Measurements from ENCODE around the gene RRM2. TPM values are rescaled to one million over a fixed set of nuclear protein-coding genes. Genes with fewer than 3 reads are reported as not detected.

RRM2 gene
- total and polyA plus RNA-seq, 2 experiments from 2014 or later, result 15.2 to 49.7 TPM

DNA sequence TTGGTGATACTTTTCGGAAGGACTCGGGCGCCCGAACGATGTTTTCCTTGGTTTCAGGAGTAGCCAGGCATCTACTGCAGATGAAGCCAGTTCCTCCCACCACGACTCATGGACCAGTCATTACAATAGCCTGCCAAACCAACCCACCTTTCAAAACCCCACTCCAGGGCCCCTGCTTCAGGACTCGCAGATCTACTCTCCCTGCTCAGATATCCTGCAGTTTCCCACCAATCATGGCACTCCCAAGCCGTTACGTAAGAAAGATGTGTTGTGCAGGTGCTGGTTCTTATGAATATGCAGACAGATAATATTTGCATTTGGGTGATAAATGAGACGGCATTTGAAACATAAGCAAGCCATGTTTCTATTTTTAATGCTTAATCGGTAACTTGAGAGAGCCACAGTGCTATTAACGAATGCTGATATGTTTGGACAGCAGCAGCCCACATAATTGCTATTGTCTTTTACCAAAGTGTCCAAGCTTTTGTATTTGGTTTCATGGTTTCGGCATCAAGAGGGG lies 38.8 kb upstream of the RRM2 start:
- no peak overlapping the region for H3K4me2 ChIP-seq
- 71% methylated on average over 13 of the region's 13 CpGs for WGBS (ENCODE audit: low lambda C conversion rate, missing lambda C conversion rate)
- no peaks in the 10 kb centered on the region for H4K20me1 ChIP-seq (ENCODE audit: insufficient read depth, poor library complexity, severe bottlenecking)
- DNase-seq (ENCODE audit: low spot score), result peak; percentile 3
- no peaks in the 10 kb centered on the region for H3K9me2 ChIP-seq (replicated peaks; ENCODE audit: insufficient read depth)
- H3K36me3 ChIP-seq (replicated peaks; ENCODE audit: insufficient read depth, low read depth), result no peaks in the 10 kb centered on the region
- no peaks in the 10 kb centered on the region for H3K9me3 ChIP-seq (ENCODE audit: low read depth)
- no peak overlapping the region for H3K27ac ChIP-seq
- peaks cover 10% of the 10 kb centered on the region for H3K4me1 ChIP-seq (ENCODE audit: insufficient read depth)
- H2AFZ ChIP-seq, result no peak overlapping the region
- H3K27me3 ChIP-seq, result peaks cover 42% of the 10 kb centered on the region
- H3K4me3 ChIP-seq, result no peak overlapping the region
- no peak for TF ChIP-seq EZH2phosphoT487 (IDR thresholded peaks at IDR 0.05; ENCODE audit: low read depth, severe bottlenecking, unreplicated experiment)
- TF ChIP-seq, protein P1, sequence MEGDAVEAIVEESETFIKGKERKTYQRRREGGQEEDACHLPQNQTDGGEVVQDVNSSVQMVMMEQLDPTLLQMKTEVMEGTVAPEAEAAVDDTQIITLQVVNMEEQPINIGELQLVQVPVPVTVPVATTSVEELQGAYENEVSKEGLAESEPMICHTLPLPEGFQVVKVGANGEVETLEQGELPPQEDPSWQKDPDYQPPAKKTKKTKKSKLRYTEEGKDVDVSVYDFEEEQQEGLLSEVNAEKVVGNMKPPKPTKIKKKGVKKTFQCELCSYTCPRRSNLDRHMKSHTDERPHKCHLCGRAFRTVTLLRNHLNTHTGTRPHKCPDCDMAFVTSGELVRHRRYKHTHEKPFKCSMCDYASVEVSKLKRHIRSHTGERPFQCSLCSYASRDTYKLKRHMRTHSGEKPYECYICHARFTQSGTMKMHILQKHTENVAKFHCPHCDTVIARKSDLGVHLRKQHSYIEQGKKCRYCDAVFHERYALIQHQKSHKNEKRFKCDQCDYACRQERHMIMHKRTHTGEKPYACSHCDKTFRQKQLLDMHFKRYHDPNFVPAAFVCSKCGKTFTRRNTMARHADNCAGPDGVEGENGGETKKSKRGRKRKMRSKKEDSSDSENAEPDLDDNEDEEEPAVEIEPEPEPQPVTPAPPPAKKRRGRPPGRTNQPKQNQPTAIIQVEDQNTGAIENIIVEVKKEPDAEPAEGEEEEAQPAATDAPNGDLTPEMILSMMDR (IDR thresholded peaks at IDR 0.05; ENCODE audit: poor library complexity), result no peak
- no peak for TF ChIP-seq EZH2 (IDR thresholded peaks at IDR 0.05; ENCODE audit: borderline replicate concordance)
- H3K79me2 ChIP-seq, result no peaks in the 10 kb centered on the region

DNA sequence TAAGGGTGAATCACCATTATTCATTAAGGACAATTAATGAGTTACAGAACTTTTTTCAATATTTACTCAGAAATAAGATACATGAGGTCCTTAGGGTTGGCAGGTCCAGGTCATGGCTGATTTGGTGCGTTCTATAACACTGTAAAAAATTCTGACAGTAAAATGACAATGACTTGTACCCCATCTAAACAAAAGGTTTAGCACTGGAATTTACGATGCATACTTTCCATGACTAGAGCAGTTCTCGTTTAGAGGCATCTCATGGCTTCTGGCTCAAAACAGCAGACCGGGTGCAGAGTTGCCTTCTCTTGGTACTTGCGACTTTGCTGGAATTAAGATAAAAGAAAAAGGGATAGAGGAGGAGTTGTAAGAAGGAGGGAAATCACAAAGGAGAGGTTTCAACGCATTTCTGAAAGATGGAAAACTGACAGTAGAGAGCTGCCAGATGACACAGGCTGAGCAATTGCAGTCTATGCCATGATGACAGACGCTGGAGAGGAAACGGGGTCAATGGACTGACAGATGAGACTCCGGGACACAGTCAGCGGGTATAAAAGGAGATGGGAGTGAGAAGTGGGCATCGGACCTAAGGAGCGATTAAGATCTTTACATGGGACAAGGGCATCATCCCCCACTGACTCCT lies 38.2 kb upstream of the RRM2 start:
- H3K9me2 ChIP-seq (replicated peaks; ENCODE audit: insufficient read depth), result no peaks in the 10 kb centered on the region
- H3K27ac ChIP-seq, result no peak overlapping the region
- WGBS (ENCODE audit: low lambda C conversion rate, missing lambda C conversion rate), result 65% methylated on average over 12 of the region's 12 CpGs
- no peaks in the 10 kb centered on the region for H3K36me3 ChIP-seq (replicated peaks; ENCODE audit: insufficient read depth, low read depth)
- no peaks in the 10 kb centered on the region for H4K20me1 ChIP-seq (ENCODE audit: insufficient read depth, poor library complexity, severe bottlenecking)
- H3K4me3 ChIP-seq, result no peak overlapping the region
- H3K9me3 ChIP-seq (ENCODE audit: low read depth), result no peaks in the 10 kb centered on the region
- H3K27me3 ChIP-seq, result peaks cover 37% of the 10 kb centered on the region
- H3K4me2 ChIP-seq, result no peak overlapping the region
- no peak for TF ChIP-seq EZH2phosphoT487 (IDR thresholded peaks at IDR 0.05; ENCODE audit: low read depth, severe bottlenecking, unreplicated experiment)
- TF ChIP-seq EZH2 (IDR thresholded peaks at IDR 0.05; ENCODE audit: borderline replicate concordance), result no peak
- TF ChIP-seq, protein P1 (IDR thresholded peaks at IDR 0.05; ENCODE audit: poor library complexity), result no peak
- H3K4me1 ChIP-seq (ENCODE audit: insufficient read depth), result peaks cover 10% of the 10 kb centered on the region
- peak; percentile 3 for DNase-seq (ENCODE audit: low spot score)
- no peaks in the 10 kb centered on the region for H3K79me2 ChIP-seq
- H2AFZ ChIP-seq, result no peak overlapping the region

DNA sequence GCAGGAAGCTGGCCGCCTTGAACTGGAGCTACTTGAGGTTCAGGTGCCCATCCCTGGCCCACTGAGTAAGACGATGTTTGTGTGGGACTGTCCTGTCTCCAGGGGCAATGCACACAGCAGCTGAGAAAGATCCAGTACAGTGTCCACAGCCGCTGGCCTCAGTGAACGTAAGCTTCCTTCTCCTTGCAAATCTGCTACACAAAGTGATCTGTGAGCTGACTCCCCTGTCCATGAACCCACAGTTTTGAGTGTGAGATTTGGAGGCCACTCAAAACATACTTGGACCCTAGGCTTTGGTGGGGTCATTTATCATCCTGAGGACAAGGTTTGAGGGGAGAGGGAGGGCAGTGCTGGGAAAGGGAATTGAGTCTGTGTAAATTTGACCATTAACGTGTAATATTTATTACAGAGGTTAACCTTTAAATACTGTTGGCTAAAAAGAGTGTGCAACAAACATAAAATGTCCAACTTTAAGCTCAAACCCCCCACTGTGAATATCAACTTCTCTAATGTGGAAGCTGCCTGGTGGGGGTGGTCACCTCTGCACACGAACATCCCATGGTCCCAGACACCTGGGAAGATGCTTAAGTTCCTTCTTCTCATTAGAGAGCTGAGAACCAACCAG lies 37.4 kb upstream of the RRM2 start:
- Histone ChIP-seq H3K79me2 (no peaks in the 10 kb centered on the region), H2AFZ (no peak overlapping the region), H3K9me3 (ENCODE audit: low read depth) (no peaks in the 10 kb centered on the region), H3K4me1 (ENCODE audit: insufficient read depth) (peaks cover 10% of the 10 kb centered on the region), H3K9me2 (replicated peaks; ENCODE audit: insufficient read depth) (no peaks in the 10 kb centered on the region), H3K27ac (no peak overlapping the region), H3K4me3 (no peak overlapping the region), H3K4me2 (no peak overlapping the region), H4K20me1 (ENCODE audit: insufficient read depth, poor library complexity, severe bottlenecking) (no peaks in the 10 kb centered on the region), H3K27me3 (peaks cover 37% of the 10 kb centered on the region), H3K36me3 (replicated peaks; ENCODE audit: insufficient read depth, low read depth) (no peaks in the 10 kb centered on the region)
- TF ChIP-seq EZH2phosphoT487 (IDR thresholded peaks at IDR 0.05; ENCODE audit: low read depth, severe bottlenecking, unreplicated experiment) (no peak), EZH2 (IDR thresholded peaks at IDR 0.05; ENCODE audit: borderline replicate concordance) (no peak)
- TF ChIP-seq, protein P1 (IDR thresholded peaks at IDR 0.05; ENCODE audit: poor library complexity), result no peak
- WGBS (ENCODE audit: low lambda C conversion rate, missing lambda C conversion rate), result 70% methylated on average over 6 of the region's 6 CpGs
- peak; percentile 3 for DNase-seq (ENCODE audit: low spot score)
